Measurements from ENCODE around the gene DNAJC1.
A peak's percentile ranks its signal among the peaks of the same experiment; 100 is the strongest.

DNAJC1 gene

GRCh38 chr10:21814866-21815265, 188.7 kb downstream of the DNAJC1 start:
- WGBS (ENCODE audit: extremely low coverage, insufficient coverage, insufficient read length), result no CpG with 5 or more reads among the region's 2 CpGs
- peaks cover 3 to 9% of the 10 kb centered on the region in 2 experiments for H3K4me1 ChIP-seq (ENCODE audit: control insufficient read depth in 1 of 2, insufficient read depth in 2 of 2, low read length in 2 of 2)

GRCh38 chr10:21813946-21814345, 189.6 kb downstream of the DNAJC1 start:
- no peak overlapping the region for H3K14ac ChIP-seq (ENCODE audit: low read length)
- no peak overlapping the region for H4K12ac ChIP-seq (ENCODE audit: low read depth, low read length)
- no peaks in the 10 kb centered on the region for H3K27me3 ChIP-seq (ENCODE audit: insufficient read depth, low read length)
- peaks cover 3 to 4% of the 10 kb centered on the region in 2 experiments for H3K36me3 ChIP-seq (ENCODE audit: control insufficient read depth in 1 of 2, insufficient read depth in 2 of 2, low read length in 2 of 2)
- H2BK120ac ChIP-seq (ENCODE audit: insufficient read depth, low read length, poor library complexity), result no peak overlapping the region
- no peak overlapping the region for H3K4me3 ChIP-seq (ENCODE audit: low read depth, low read length)
- no peak for DNase-seq
- no CpG with 5 or more reads among the region's 2 CpGs for WGBS (ENCODE audit: extremely low coverage, insufficient coverage, insufficient read length)
- no peak overlapping the region for H4K91ac ChIP-seq (ENCODE audit: low read depth, low read length)
- no peak overlapping the region for H4K8ac ChIP-seq (ENCODE audit: low read depth, low read length)
- H3K18ac ChIP-seq (ENCODE audit: low read length), result no peak overlapping the region
- H3K4me2 ChIP-seq (ENCODE audit: low read length), result no peak overlapping the region
- peaks cover 3 to 9% of the 10 kb centered on the region in 2 experiments for H3K4me1 ChIP-seq (ENCODE audit: control insufficient read depth in 1 of 2, insufficient read depth in 2 of 2, low read length in 2 of 2)
- no peak overlapping the region for H2BK12ac ChIP-seq (ENCODE audit: low read length)
- H3K79me2 ChIP-seq (ENCODE audit: control insufficient read depth, insufficient read depth, low read length, poor library complexity), result no peaks in the 10 kb centered on the region
- H2BK5ac ChIP-seq (ENCODE audit: low read depth, low read length, poor library complexity), result no peak overlapping the region
- H3K9me3 ChIP-seq (ENCODE audit: insufficient read depth, low read depth, low read length), result no peaks in the 10 kb centered on the region
- H3K9ac ChIP-seq (ENCODE audit: low read length), result no peak overlapping the region
- H3K23ac ChIP-seq (ENCODE audit: low read length), result no peak overlapping the region
- no peak overlapping the region for H2AK5ac ChIP-seq (ENCODE audit: low read length)
- no peak overlapping the region for H3K27ac ChIP-seq (ENCODE audit: low read depth, low read length)
- no peaks in the 10 kb centered on the region for H3K79me1 ChIP-seq (ENCODE audit: low read length)
- no peak overlapping the region for H2AFZ ChIP-seq (ENCODE audit: insufficient read depth, low read length, poor library complexity)
- no peak overlapping the region for H3K4ac ChIP-seq (ENCODE audit: low read depth, low read length)

More at GRCh38 chr10:21814866-21815265, 188.7 kb downstream of the DNAJC1 start:
- Histone ChIP-seq H3K79me2 (ENCODE audit: control insufficient read depth, insufficient read depth, low read length, poor library complexity) (no peaks in the 10 kb centered on the region), H2AK5ac (ENCODE audit: low read length) (no peak overlapping the region), H3K27me3 (ENCODE audit: insufficient read depth, low read length) (no peaks in the 10 kb centered on the region), H2BK12ac (ENCODE audit: low read length) (no peak overlapping the region), H3K79me1 (ENCODE audit: low read length) (no peaks in the 10 kb centered on the region), H3K4ac (ENCODE audit: low read depth, low read length) (no peak overlapping the region), H4K91ac (ENCODE audit: low read depth, low read length) (no peak overlapping the region), H2BK5ac (ENCODE audit: low read depth, low read length, poor library complexity) (no peak overlapping the region), H3K18ac (ENCODE audit: low read length) (no peak overlapping the region), H3K4me2 (ENCODE audit: low read length) (no peak overlapping the region), H4K8ac (ENCODE audit: low read depth, low read length) (no peak overlapping the region), H3K14ac (ENCODE audit: low read length) (no peak overlapping the region), H2BK120ac (ENCODE audit: insufficient read depth, low read length, poor library complexity) (no peak overlapping the region), H3K23ac (ENCODE audit: low read length) (no peak overlapping the region), H4K12ac (ENCODE audit: low read depth, low read length) (no peak overlapping the region), H3K4me3 (ENCODE audit: low read depth, low read length) (no peak overlapping the region), H3K9me3 (ENCODE audit: insufficient read depth, low read depth, low read length) (no peaks in the 10 kb centered on the region), H2AFZ (ENCODE audit: insufficient read depth, low read length, poor library complexity) (no peak overlapping the region), H3K9ac (ENCODE audit: low read length) (no peak overlapping the region), H3K36me3 (ENCODE audit: control insufficient read depth in 1 of 2, insufficient read depth in 2 of 2, low read length in 2 of 2) (peaks cover 3 to 6% of the 10 kb centered on the region in 2 experiments), H3K27ac (ENCODE audit: low read depth, low read length) (no peak overlapping the region)
- peak in 1 of 2 donors; percentile 12 for DNase-seq

- Histone ChIP-seq H3K4ac (ENCODE audit: low read depth, low read length) (no peak overlapping the region), H3K79me2 (ENCODE audit: control insufficient read depth, insufficient read depth, low read length, poor library complexity) (no peaks in the 10 kb centered on the region), H4K91ac (ENCODE audit: low read depth, low read length) (no peak overlapping the region), H3K4me2 (ENCODE audit: low read length) (no peak overlapping the region), H3K27me3 (ENCODE audit: insufficient read depth, low read length) (no peaks in the 10 kb centered on the region), H3K27ac (ENCODE audit: low read depth, low read length) (no peak overlapping the region), H3K14ac (ENCODE audit: low read length) (no peak overlapping the region), H3K4me3 (ENCODE audit: low read depth, low read length) (no peak overlapping the region), H3K79me1 (ENCODE audit: low read length) (no peaks in the 10 kb centered on the region), H2AK5ac (ENCODE audit: low read length) (no peak overlapping the region), H3K9ac (ENCODE audit: low read length) (no peak overlapping the region), H4K8ac (ENCODE audit: low read depth, low read length) (no peak overlapping the region), H4K12ac (ENCODE audit: low read depth, low read length) (no peak overlapping the region), H3K23ac (ENCODE audit: low read length) (no peak overlapping the region), H2BK5ac (ENCODE audit: low read depth, low read length, poor library complexity) (no peak overlapping the region), H2AFZ (ENCODE audit: insufficient read depth, low read length, poor library complexity) (no peak overlapping the region), H3K4me1 (ENCODE audit: control insufficient read depth in 1 of 2, insufficient read depth in 2 of 2, low read length in 2 of 2) (peaks cover 3 to 8% of the 10 kb centered on the region in 2 experiments), H2BK120ac (ENCODE audit: insufficient read depth, low read length, poor library complexity) (no peak overlapping the region), H3K9me3 (ENCODE audit: insufficient read depth, low read depth, low read length) (no peaks in the 10 kb centered on the region), H2BK12ac (ENCODE audit: low read length) (no peak overlapping the region), H3K18ac (ENCODE audit: low read length) (no peak overlapping the region), H3K36me3 (ENCODE audit: control insufficient read depth in 1 of 2, insufficient read depth in 2 of 2, low read length in 2 of 2) (peaks cover 3 to 6% of the 10 kb centered on the region in 2 experiments)
- no peak for DNase-seq
- no CpG with 5 or more reads among the region's 2 CpGs for WGBS (ENCODE audit: extremely low coverage, insufficient coverage, insufficient read length)
These were observed 192.3 kb downstream of the DNAJC1 start for GRCh38 chr10:21811245-21811585.

GRCh38 chr10:21810582-21811244, 192.8 kb downstream of the DNAJC1 start:
- no peak overlapping the region for H3K4ac ChIP-seq (ENCODE audit: low read depth, low read length)
- no peak overlapping the region for H4K91ac ChIP-seq (ENCODE audit: low read depth, low read length)
- H3K23ac ChIP-seq (ENCODE audit: low read length), result no peak overlapping the region
- no peak overlapping the region for H2BK12ac ChIP-seq (ENCODE audit: low read length)
- H2AFZ ChIP-seq (ENCODE audit: insufficient read depth, low read length, poor library complexity), result no peak overlapping the region
- no peak overlapping the region for H3K27ac ChIP-seq (ENCODE audit: low read depth, low read length)
- H4K8ac ChIP-seq (ENCODE audit: low read depth, low read length), result no peak overlapping the region
- H3K9me3 ChIP-seq (ENCODE audit: insufficient read depth, low read depth, low read length), result no peaks in the 10 kb centered on the region
- H3K36me3 ChIP-seq (ENCODE audit: control insufficient read depth in 1 of 2, insufficient read depth in 2 of 2, low read length in 2 of 2), result peaks cover 0 to 6% of the 10 kb centered on the region in 2 experiments
- WGBS (ENCODE audit: extremely low coverage, insufficient coverage, insufficient read length), result no CpG with 5 or more reads among the region's 7 CpGs
- H4K12ac ChIP-seq (ENCODE audit: low read depth, low read length), result no peak overlapping the region
- H3K4me2 ChIP-seq (ENCODE audit: low read length), result no peak overlapping the region
- H3K4me3 ChIP-seq (ENCODE audit: low read depth, low read length), result no peak overlapping the region
- no peaks in the 10 kb centered on the region for H3K79me1 ChIP-seq (ENCODE audit: low read length)
- no peak overlapping the region for H3K14ac ChIP-seq (ENCODE audit: low read length)
- H3K4me1 ChIP-seq (ENCODE audit: control insufficient read depth in 1 of 2, insufficient read depth in 2 of 2, low read length in 2 of 2), result peaks cover 3 to 8% of the 10 kb centered on the region in 2 experiments
- H3K18ac ChIP-seq (ENCODE audit: low read length), result peak overlapping the region; percentile 11
- H2BK120ac ChIP-seq (ENCODE audit: insufficient read depth, low read length, poor library complexity), result no peak overlapping the region
- no peaks in the 10 kb centered on the region for H3K27me3 ChIP-seq (ENCODE audit: insufficient read depth, low read length)
- no peak overlapping the region for H3K9ac ChIP-seq (ENCODE audit: low read length)
- no peak overlapping the region for H2AK5ac ChIP-seq (ENCODE audit: low read length)
- no peak overlapping the region for H2BK5ac ChIP-seq (ENCODE audit: low read depth, low read length, poor library complexity)
- no peak for DNase-seq
- H3K79me2 ChIP-seq (ENCODE audit: control insufficient read depth, insufficient read depth, low read length, poor library complexity), result no peaks in the 10 kb centered on the region
